HFFc6 (cell line): Measurements from ENCODE around the gene SEC14L1. TPM values are rescaled to one million over a fixed set of nuclear protein-coding genes. Genes with fewer than 3 reads are reported as not detected.

ENCODE experiments used
- DNase-seq: peaks from one replicate; pipeline ENCODE4 v3.0.0-alpha.2; 2018
- H3K27ac Mint-ChIP-seq: 2 replicates; pipeline ENCODE4 v1.8.0; 2020; ENCODE audit warnings: mild to moderate bottlenecking, mixed read lengths
- H3K27me3 Mint-ChIP-seq: 2 replicates; pipeline ENCODE4 v1.8.0; 2021; ENCODE audit warnings: mild to moderate bottlenecking, moderate library complexity, mixed read lengths; ENCODE audit not compliant: insufficient read depth
- H3K36me3 Mint-ChIP-seq: 2 replicates; pipeline ENCODE4 v1.8.0; 2021; ENCODE audit warnings: low read depth, mixed read lengths
- H3K4me1 Mint-ChIP-seq: 2 replicates; pipeline ENCODE4 v1.8.0; 2020; ENCODE audit warnings: low read depth, mixed read lengths
- H3K4me3 Mint-ChIP-seq: 2 replicates; pipeline ENCODE4 v1.8.0; 2020; ENCODE audit warnings: mild to moderate bottlenecking, moderate library complexity, mixed read lengths
- H3K9me3 Mint-ChIP-seq: 2 replicates; pipeline ENCODE4 v1.8.0; 2020; ENCODE audit warnings: mild to moderate bottlenecking, mixed read lengths
- CTCF ChIP-seq: fragments of 200-600 bp; sonication (generic); IDR thresholded peaks from 2 replicates; pipeline ENCODE4 v1.5.0; 2021; ENCODE audit warnings: antibody characterized with exemption, mild to moderate bottlenecking
- total RNA-seq, 6 experiments: library from RNA; stranded (reverse); fragmentation: NEBNext Ultra II Directional; extraction: Animal tissue kit (Norgen Biotek cat#: 25700); gene quantifications; 2 replicates in 1 of 6; 3 replicates in 5 of 6; pipeline ENCODE4 v1.2.3, GENCODE V29; 2021

SEC14L1 gene
- total RNA-seq, 6 experiments from 2014 or later, result 63.0 to 91.4 (median 75.0) TPM

GRCh38 chr17:77234695-77235094, 93.9 kb downstream of the SEC14L1 start:
- Mint-ChIP-seq H3K4me3 (peak overlapping the region; percentile 86), H3K36me3 (peaks cover 11% of the 10 kb centered on the region), H3K4me1 (peaks cover 26% of the 10 kb centered on the region), H3K9me3 (peaks cover 11% of the 10 kb centered on the region), H3K27me3 (no peaks in the 10 kb centered on the region), H3K27ac (peak overlapping the region; percentile 88)
- no peak for DNase-seq
- no peak for TF ChIP-seq CTCF

GRCh38 chr17:77235370-77235941, 94.7 kb downstream of the SEC14L1 start:
- Mint-ChIP-seq H3K4me1 (peaks cover 26% of the 10 kb centered on the region), H3K9me3 (peaks cover 11% of the 10 kb centered on the region), H3K4me3 (peak overlapping the region; percentile 86), H3K27me3 (no peaks in the 10 kb centered on the region), H3K36me3 (peaks cover 11% of the 10 kb centered on the region), H3K27ac (peak overlapping the region; percentile 88)
- peak; percentile 74 for DNase-seq
- TF ChIP-seq CTCF, result no peak

- peaks cover 11% of the 10 kb centered on the region for H3K36me3 Mint-ChIP-seq
- no peak for DNase-seq
- peaks cover 11% of the 10 kb centered on the region for H3K9me3 Mint-ChIP-seq
- no peak for TF ChIP-seq CTCF
- no peaks in the 10 kb centered on the region; the same call in 1 of the 2 replicates for H3K27me3 Mint-ChIP-seq
- H3K4me1 Mint-ChIP-seq, result peaks cover 26% of the 10 kb centered on the region
- H3K4me3 Mint-ChIP-seq, result no peak overlapping the region
- H3K27ac Mint-ChIP-seq, result peak overlapping the region; percentile 24; the same call in 1 of the 2 replicates
Measured at GRCh38 chr17:77237232-77238008, 96.7 kb downstream of the SEC14L1 start.

- no peaks in the 10 kb centered on the region; the same call in 1 of the 2 replicates for H3K4me1 Mint-ChIP-seq
- no peaks in the 10 kb centered on the region for H3K9me3 Mint-ChIP-seq
- no peaks in the 10 kb centered on the region; the same call in 1 of the 2 replicates for H3K27me3 Mint-ChIP-seq
- DNase-seq, result no peak
- H3K4me3 Mint-ChIP-seq, result no peak overlapping the region
- TF ChIP-seq CTCF, result no peak
- H3K27ac Mint-ChIP-seq, result no peak overlapping the region
- no peaks in the 10 kb centered on the region for H3K36me3 Mint-ChIP-seq
Measured at GRCh38 chr17:77240976-77241375, 100.2 kb downstream of the SEC14L1 start.

GRCh38 chr17:77242118-77242851, 101.5 kb downstream of the SEC14L1 start:
- H3K4me3 Mint-ChIP-seq, result no peak overlapping the region
- no peaks in the 10 kb centered on the region for H3K9me3 Mint-ChIP-seq
- H3K27ac Mint-ChIP-seq, result no peak overlapping the region
- no peak for DNase-seq
- no peaks in the 10 kb centered on the region; the same call in 1 of the 2 replicates for H3K27me3 Mint-ChIP-seq
- H3K36me3 Mint-ChIP-seq, result no peaks in the 10 kb centered on the region
- no peaks in the 10 kb centered on the region for H3K4me1 Mint-ChIP-seq
- no peak for TF ChIP-seq CTCF
